IPS-15b (cell line): ENCODE measurements around the gene DUSP2.

Experiments used
- H3K27me3 ChIP-seq: one replicate; pipeline ENCODE4 v1.6.1; 2013; ENCODE audit warnings: low read length; ENCODE audit not compliant: control insufficient read depth, insufficient read depth
- H3K36me3 ChIP-seq: one replicate; pipeline ENCODE4 v1.6.1; 2013; ENCODE audit warnings: low read length; ENCODE audit not compliant: control insufficient read depth, insufficient read depth
- H3K4me1 ChIP-seq: one replicate; pipeline ENCODE4 v1.6.1; 2013; ENCODE audit warnings: mild to moderate bottlenecking, low read length; ENCODE audit not compliant: control insufficient read depth, insufficient read depth
- H3K4me3 ChIP-seq: one replicate; pipeline ENCODE4 v1.5.1; 2013; ENCODE audit warnings: low read depth, low read length
- H3K9ac ChIP-seq: one replicate; pipeline ENCODE4 v1.6.1; 2013; ENCODE audit warnings: low read depth, mild to moderate bottlenecking, low read length
- H3K9me3 ChIP-seq: one replicate; pipeline ENCODE4 v1.6.1; 2013; ENCODE audit warnings: mild to moderate bottlenecking, low read length; ENCODE audit not compliant: control insufficient read depth, insufficient read depth

DUSP2 gene

DNA sequence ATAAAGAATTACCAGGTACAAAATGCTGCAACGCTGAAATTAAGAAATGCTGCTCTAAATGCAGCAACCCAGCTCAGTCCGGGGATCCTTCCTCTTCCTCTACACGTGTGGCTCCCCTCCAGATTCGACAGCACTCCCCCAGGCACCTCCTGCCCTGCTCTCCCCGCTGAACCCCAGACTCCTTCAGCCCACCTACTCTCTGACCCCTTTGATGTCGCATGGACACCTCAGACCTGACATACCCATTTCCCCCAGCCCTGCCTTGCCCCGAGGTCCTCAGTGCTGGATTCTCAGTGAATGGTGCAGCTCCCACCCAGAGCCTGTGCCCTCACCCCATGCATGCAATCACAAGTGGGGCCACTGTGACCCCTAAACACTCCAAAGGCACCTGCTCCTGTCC, 24.2 kb downstream of the DUSP2 start:
- peaks cover 4% of the 10 kb centered on the region for H3K4me1 ChIP-seq
- H3K36me3 ChIP-seq, result no peaks in the 10 kb centered on the region
- H3K9me3 ChIP-seq, result no peaks in the 10 kb centered on the region
- H3K27me3 ChIP-seq, result peaks cover 25% of the 10 kb centered on the region
- no peak overlapping the region for H3K4me3 ChIP-seq
- no peak overlapping the region for H3K9ac ChIP-seq

DNA sequence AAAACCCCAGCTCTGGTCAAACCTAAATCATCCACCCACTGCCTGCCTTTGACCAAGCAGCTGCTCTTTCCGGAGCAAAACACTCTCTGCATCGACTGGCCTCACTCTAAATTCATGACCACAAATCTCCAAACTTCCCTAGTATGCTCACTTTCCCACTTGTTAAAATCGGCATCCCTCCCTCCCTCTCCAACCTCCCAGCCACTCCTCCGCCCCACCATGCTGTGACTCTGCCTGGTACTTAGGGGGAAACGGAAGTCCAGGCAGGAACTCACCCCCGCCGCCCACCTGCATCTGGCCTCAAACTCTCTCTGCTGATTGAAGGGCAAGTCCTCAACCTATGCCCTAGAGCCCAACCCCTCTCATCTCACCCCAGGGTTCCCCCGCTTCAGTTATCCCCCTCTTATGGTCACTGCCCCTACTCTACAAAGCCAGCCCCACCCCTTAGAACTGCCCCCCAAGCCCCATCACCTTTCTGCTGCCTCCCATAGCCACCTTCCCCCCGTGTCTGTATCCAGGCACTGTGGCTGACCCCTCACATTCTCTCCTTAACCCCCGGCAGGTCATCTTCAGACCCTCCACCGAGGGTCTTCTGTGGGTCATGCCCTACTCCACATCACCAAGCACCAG, 25.0 kb downstream of the DUSP2 start:
- H3K4me3 ChIP-seq, result no peak overlapping the region
- no peak overlapping the region for H3K9ac ChIP-seq
- peaks cover 32% of the 10 kb centered on the region for H3K27me3 ChIP-seq
- H3K9me3 ChIP-seq, result no peaks in the 10 kb centered on the region
- peaks cover 4% of the 10 kb centered on the region for H3K4me1 ChIP-seq
- no peaks in the 10 kb centered on the region for H3K36me3 ChIP-seq

DNA sequence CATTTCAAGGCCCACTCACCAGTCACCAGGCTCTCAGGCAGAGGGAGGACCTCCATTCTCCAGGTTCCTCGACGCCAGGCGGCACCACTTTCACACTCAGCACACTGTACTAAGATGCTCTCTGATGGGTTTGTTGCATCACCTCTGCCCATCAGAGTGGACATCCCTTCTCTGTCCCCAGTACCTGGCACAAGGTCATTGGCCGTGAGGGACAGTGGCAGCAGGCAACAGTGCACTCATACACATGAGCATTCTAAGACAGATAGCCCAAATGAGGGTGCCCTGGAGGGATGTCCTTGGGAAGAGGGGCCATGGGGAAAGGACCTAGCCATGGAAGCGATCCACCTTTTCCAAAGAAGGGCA, 25.9 kb downstream of the DUSP2 start:
- no peak overlapping the region for H3K9ac ChIP-seq
- no peaks in the 10 kb centered on the region for H3K9me3 ChIP-seq
- H3K36me3 ChIP-seq, result no peaks in the 10 kb centered on the region
- peaks cover 4% of the 10 kb centered on the region for H3K4me1 ChIP-seq
- H3K27me3 ChIP-seq, result peaks cover 36% of the 10 kb centered on the region
- no peak overlapping the region for H3K4me3 ChIP-seq

DNA sequence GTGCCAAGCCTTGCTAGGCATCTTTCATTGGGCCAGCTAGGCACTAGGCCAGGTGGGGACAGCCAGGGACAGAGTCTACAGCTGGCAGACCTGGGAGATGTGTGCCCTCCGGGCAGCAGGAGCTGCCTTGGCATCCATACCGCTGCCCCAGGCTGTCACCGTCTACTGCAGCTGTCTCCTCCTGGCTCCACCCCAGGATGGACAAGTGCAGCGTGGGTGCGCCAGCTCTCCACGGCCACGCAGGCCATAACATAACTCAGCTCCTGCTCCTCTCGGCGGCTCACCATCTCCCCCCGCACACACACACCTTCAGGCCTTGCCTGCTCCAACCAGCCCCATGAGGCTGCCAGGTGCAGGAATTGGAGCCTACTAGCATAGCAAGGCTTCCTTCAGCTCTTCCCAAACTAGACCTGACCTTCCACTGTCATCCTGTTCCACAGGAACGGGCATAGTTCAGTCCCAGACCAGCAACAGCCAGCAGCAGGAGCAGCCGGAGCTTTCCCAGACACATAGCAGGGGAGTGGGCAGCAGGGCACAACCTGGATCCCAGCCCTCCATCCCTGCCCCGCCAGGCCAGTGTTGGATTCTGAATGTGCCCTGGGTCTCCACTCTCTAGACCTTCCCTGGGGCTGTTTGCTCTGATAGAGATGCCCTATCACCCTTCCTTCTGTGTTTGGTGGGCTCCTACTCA, 26.4 kb downstream of the DUSP2 start:
- Histone ChIP-seq H3K9me3 (no peaks in the 10 kb centered on the region), H3K9ac (no peak overlapping the region), H3K4me1 (peaks cover 4% of the 10 kb centered on the region), H3K27me3 (peaks cover 36% of the 10 kb centered on the region), H3K4me3 (no peak overlapping the region), H3K36me3 (no peaks in the 10 kb centered on the region)

DNA sequence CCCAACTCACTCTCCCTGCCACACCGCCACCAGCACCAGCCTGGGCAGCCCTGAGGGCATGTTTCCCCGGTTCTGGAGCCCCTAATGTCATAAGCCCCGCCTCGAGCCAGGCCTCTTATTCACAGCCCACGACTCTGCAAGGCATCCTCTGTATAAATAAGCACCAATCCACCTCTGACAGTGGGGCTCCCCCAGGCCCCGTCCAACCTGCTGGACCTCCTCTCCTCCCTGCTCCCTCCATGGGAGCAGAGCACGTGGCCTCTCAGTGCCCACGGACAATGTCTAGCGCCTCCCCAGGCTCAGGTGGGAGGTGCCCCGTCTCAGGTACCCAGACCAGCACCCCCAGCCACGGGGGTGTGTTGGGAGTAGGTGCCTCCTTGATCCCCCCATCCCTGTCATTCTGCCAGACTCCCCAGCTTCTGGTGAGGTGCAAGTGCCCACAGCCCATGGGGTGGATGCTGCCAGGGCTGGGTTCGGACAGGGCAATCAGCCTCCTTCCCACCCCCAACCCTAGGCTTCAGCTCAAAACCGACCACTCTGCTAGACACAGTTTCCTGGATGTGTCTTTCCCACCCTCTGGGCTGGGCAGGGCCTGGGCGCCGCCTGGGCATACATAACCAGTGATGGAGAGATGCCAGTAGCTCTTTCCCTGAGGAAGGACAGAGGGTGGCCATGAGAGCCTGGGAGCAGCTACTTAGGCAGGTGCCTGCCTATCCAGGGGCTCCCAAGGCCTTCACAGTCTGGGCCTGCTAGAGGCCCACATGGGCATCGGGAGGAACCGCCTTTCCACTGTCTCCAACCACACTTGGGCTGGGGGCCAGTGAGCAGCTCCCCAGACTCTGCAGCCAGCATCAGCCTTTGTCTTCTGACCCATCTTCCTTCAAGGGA, 27.3 kb downstream of the DUSP2 start:
- no peaks in the 10 kb centered on the region for H3K9me3 ChIP-seq
- no peak overlapping the region for H3K9ac ChIP-seq
- H3K36me3 ChIP-seq, result no peaks in the 10 kb centered on the region
- peaks cover 36% of the 10 kb centered on the region for H3K27me3 ChIP-seq
- peaks cover 4% of the 10 kb centered on the region for H3K4me1 ChIP-seq
- peak overlapping the region; percentile 52 for H3K4me3 ChIP-seq

DNA sequence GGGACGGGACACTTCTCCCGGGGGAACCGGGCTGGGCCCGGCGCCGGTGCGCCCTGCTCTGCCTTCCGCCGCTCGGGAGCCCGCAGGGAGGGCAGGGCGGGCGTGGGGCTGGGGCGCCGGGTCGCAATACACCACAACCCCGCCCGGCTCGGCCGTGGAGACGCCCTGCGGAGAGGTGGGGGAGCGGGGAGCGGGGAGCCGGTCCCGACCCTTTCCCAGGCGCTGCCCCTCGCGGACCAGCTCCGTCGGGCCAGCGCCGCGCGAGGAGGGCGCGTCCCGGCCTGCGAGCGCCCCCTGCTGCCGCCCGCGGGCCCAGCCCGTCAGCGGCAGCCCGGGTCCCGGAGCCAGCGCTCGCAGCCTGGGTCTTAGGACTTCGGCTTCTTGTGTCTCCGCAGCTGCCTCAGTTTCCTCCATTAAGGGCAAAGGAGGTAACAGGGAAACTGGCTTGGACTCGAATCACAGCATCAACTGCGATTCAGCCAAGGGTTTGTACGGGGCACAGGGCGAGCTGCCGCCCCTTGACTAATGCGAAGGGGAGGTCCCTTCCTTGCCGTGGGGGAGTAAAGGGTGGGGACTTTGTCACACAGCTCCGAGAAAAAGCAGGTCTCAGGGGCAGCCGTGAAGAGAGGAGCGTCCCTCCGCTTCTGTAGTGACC, 28.2 kb downstream of the DUSP2 start:
- no peak overlapping the region for H3K9ac ChIP-seq

DNA sequence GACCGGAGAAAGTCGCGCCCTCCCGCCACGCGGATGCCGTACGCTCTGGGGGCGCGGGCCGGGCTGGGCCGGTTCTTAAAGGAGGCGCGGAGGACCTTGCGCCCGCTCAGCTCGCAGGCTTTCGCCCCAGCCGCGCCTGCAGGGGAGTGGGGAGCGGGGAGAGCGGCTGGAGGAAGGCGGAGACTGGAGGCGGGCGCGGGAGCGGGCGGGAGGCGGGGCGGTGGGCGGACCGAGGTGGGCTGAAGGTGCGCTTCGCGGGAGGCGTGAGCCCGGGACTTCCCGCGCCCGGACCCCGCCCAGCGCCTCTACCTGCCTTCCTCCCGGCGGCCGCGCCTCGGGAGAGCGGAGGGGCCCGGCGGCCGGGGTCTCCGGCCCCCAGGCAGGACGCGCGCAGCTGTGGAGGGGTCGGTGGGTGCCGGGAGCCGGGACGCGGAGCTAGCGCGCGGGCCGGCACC, 28.8 kb downstream of the DUSP2 start, which contains the start of gene ADRA2B:
TSS of gene ADRA2B (minus strand) at position 148 of the 455 bp plus-strand sequence. CDS start 422 bp downstream, outside the sequence.
- H3K27me3 ChIP-seq, result peaks cover 36% of the 10 kb centered on the region
- H3K36me3 ChIP-seq, result no peaks in the 10 kb centered on the region
- peak within 1 kb of the TSS; percentile 55 for H3K4me3 ChIP-seq
- peaks cover 4% of the 10 kb centered on the region for H3K4me1 ChIP-seq
- H3K9ac ChIP-seq, result no peak within 1 kb of the TSS
- no peaks in the 10 kb centered on the region for H3K9me3 ChIP-seq

More for the DNA sequence above, 28.2 kb downstream of the DUSP2 start:
- Histone ChIP-seq H3K27me3 (peaks cover 36% of the 10 kb centered on the region), H3K4me3 (peak overlapping the region; percentile 52), H3K36me3 (no peaks in the 10 kb centered on the region), H3K9me3 (no peaks in the 10 kb centered on the region), H3K4me1 (peaks cover 4% of the 10 kb centered on the region)

DNA sequence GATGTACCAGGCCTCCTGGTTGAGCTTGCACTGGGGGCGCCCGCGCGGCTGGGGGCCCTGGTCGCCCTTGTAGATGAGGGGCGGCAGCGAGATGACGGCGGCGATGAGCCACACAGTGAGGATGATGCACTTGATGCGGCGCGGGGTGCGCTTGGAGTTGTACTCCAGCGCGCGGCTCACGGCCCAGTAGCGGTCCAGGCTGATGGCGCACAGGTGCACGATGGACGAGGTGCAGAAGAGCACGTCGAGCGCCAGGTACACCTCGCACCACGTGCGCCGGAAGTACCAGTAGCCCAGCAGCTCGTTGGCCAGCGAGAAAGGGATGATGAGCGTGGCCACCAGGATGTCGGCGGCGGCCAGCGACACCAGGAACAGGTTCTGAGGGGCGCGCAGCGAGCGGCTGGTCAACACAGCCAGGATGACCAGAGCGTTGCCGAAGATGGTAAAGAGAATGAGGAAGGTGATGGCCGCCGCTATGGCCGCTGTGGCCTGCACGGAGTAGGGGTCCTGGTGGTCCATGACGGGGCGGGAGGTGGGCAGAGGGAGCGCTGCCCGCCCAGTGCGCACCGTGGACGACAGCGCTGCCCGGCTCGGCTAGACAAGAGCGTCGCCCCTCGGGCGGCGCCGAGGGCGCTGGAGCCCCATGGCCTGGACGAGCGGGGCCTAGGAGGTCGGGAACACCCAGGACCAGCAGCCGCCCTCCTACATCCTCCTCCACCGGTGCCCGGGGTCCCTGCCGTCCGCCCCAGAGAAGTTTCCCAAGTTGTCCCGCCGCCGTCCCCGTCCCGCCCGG, 29.4 kb downstream of the DUSP2 start:
- H3K27me3 ChIP-seq, result peaks cover 32% of the 10 kb centered on the region
- no peaks in the 10 kb centered on the region for H3K36me3 ChIP-seq
- H3K9ac ChIP-seq, result no peak overlapping the region
- peaks cover 4% of the 10 kb centered on the region for H3K4me1 ChIP-seq
- peak overlapping the region; percentile 55 for H3K4me3 ChIP-seq
- H3K9me3 ChIP-seq, result no peaks in the 10 kb centered on the region

DNA sequence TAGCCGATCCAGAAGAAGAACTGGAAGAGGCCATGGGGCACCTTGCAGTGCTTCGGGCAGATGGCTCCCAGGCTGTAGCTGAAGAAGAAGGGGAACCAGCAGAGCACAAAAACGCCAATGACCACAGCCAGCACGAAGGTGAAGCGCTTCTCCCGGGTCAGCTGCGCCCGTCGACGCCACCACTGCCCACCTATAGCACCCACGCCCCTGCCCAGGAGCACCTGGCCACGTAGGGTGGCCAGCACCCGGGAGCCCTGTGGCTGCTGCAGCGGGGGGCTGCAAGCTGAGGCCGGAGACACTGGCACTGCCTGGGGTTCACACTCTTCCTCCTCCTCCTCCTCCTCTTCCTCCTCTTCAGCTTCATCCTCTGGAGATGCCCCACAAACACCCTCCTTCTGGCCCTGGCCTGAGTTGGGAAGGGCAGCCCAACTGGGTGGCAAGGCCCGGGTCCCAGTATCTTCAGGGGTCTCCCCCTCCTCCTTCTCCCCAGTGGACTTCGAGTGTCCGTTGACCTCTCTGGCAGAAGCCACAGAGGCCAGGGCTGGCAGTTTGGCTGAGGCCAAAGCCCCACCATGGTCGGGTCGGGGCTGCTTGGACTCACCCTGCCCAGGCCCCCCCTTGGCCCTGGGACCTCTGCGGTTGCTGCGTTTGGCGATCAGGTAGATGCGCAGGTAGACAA, 30.2 kb downstream of the DUSP2 start:
- no peaks in the 10 kb centered on the region for H3K9me3 ChIP-seq
- peaks cover 4% of the 10 kb centered on the region for H3K4me1 ChIP-seq
- peaks cover 32% of the 10 kb centered on the region for H3K27me3 ChIP-seq
- no peak overlapping the region for H3K4me3 ChIP-seq
- H3K9ac ChIP-seq, result no peak overlapping the region
- no peaks in the 10 kb centered on the region for H3K36me3 ChIP-seq

DNA sequence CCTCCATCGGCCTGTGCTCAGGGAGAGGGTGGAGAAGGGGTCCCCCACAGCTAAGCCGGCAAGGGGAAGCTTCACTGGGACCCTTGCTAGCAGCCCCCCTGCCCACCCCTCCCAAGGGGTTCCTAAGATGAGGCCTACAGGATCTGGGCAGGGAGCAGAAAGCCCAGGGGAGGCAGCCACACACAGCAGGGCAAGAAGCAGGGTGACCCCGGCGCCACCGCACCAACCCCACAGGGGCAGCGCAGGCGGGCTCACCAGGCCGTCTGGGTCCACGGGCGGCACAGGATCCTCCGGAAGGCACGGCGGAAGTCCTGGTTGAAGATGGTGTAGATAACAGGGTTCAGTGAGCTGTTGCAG, 30.7 kb downstream of the DUSP2 start:
- Histone ChIP-seq H3K27me3 (peaks cover 30% of the 10 kb centered on the region), H3K4me1 (peaks cover 4% of the 10 kb centered on the region), H3K9ac (no peak overlapping the region), H3K9me3 (no peaks in the 10 kb centered on the region), H3K36me3 (no peaks in the 10 kb centered on the region), H3K4me3 (no peak overlapping the region)
